ENCODE results near the gene LZTS2.

Gene LZTS2

DNA sequence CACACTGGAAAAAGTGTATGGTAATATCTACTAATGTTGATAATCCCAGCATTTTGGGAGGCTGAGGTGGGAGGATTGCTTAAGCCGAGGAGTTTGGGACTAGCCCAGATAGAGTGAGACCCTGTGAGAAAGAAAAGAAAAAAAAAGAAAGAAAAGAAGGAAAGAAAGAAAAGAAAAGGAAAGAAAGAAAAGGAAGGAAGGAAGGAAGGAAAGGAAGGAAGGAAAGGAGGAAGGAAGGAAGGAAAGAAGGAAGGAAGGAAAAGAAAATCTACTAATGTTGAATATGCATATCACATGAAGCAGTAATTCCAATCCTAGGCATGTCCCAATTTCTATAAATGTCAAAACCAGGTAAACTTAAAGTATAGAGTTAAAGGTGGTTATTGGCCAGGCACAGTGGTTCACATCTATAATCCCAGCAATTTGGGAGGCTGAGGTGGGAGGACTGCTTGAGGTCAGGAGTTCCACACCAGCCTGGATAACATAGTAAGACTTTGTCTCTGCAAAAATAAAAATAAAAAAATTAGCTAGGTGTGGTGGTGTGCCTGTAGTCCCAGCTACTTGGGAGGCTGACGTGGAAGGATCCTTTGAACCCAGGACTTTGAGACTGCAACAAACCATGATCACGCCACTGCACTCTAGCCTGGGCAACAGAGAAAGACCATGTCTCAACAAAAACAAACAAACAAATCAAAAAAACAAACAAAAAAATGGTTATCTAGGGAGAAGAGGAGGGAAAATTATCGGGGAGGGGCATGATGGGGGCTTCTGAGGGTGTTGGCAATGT, 57.0 kb downstream of the LZTS2 start:
- no peak for DNase-seq
